HG02981 (cell line): ENCODE data around the gene FUT6.

Experiments used
- ATAC-seq: cut with Tn5 transposase; IDR thresholded peaks from one replicate; pipeline ENCODE4 v1.9.1; 2021; ENCODE audit warnings: mild to moderate bottlenecking, moderate library complexity; ENCODE audit not compliant: unreplicated experiment

The FUT6 gene

DNA sequence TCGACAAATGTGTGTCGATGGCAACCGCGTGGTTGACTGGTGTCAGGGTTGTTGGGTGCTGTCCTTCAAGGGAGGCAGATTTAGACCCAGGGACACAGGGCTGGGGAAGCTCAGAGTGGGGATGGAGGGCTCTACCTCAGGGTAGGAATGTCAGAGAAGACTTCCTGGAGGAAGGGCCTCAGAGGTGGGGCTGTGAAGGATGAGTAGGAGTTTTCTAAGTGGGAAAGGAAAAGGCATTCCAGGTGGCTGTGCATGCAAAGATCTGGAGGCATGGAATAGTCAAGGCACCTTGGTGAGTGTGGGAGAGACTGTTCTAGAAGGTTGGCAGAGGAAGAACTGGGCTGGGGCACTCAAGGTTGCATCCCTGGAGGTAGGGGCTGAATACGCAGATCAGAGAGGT is 32.6 kb downstream of the FUT6 start:
- ATAC-seq = no peak

DNA sequence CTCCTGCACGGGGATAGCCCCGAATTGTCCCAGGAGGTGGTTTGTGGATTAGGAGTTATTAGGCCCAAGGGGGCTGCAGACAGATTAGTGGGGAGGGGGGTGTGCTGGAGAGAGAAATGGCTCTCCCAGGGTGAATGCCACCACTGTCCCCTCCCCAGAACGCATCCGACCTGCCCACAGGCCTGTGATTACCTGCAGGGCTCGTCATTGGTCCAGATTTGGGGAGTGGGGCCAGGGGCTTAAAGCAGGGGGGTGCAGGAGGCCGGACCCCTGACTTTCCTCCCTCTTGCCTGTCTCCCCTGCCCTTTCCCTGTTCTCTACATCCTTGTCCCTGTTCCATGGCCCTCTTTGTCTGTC is 33.4 kb downstream of the FUT6 start:
- ATAC-seq = no peak

DNA sequence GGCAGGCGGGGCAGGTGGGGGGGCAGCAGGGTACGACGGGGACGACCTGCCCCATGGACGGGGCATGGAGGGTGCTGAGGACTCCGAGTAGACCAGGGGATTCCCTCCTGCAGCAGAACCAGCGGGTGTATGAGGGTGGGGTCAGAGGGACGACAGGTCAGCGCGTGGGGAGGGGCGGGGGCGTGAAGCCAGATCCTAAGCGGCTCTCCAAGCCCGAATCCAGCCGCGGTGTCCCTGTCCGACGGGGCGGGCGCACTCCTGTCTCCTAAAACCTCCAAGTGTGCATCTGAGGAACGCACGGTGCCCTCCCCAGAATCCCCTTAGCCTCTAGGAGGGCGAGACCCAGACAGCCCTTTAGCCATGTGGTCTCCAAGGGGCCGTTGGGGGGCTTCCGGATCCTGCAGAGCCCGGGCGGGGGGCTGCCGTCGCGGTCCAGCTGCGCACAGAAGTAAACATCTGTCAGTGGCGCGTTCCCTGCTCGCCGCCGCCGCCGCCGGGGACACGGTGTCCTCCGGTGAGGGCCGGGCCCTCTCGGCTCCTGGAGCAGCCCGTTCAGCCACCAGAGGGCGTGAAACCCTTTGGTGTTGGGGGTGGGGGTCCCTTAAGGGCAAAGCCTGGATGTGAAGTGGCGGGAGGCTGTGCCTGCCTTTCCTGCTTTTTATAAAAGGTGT is 33.9 kb downstream of the FUT6 start:
- ATAC-seq = no peak

DNA sequence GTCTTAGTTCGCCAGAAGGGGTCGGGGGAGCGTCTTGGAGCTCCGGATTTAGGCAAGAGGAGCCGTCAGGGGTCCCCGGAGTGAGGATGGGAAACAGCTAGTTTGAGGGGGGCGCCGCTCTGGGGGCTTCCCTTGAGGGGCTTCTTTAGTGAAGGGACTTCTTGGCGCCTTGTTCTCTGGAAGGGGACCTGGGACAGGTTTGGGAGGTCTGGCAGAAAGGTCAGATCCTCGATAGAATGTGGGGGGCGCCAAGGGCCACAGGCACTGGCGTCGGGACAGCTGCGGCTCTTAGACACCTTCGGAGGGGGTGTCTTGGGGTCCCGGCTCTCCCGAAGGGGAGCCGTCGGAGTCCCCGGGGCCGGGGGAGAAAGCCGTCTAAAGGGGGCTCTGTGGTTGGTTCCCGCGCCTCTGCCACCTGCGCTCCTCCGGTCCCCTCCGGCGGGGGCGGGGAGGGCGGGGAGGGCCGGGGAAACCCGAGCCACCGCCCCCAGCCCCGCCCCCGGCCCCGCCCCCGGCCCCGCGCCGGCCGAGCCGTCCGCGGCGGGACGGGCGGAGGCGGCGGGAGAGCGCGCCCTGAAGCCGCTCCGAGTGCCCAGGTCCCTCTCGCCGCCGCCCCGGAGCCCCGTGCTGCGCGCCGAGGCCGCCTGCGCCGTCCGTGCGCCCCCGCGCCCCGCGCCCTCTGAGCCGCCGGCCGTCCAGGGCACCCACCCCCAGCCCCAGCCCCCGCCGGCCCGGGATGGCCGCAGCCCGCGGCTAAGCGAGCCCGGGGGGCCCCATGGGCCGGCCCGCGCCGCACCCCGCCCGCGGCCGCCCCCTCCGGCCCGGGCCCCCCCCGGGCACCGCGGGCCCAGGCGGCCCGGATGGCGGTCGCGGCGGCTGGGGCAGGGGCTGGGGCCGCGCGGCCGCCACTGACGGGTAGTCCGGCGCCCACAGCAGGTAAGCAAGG is 34.7 kb downstream of the FUT6 start, which contains the start of gene NRTN:
NRTN (plus strand) TSS at position 552 of the 946 bp plus-strand sequence. CDS start 19,099 bp downstream, outside the sequence.
- no peak for ATAC-seq

DNA sequence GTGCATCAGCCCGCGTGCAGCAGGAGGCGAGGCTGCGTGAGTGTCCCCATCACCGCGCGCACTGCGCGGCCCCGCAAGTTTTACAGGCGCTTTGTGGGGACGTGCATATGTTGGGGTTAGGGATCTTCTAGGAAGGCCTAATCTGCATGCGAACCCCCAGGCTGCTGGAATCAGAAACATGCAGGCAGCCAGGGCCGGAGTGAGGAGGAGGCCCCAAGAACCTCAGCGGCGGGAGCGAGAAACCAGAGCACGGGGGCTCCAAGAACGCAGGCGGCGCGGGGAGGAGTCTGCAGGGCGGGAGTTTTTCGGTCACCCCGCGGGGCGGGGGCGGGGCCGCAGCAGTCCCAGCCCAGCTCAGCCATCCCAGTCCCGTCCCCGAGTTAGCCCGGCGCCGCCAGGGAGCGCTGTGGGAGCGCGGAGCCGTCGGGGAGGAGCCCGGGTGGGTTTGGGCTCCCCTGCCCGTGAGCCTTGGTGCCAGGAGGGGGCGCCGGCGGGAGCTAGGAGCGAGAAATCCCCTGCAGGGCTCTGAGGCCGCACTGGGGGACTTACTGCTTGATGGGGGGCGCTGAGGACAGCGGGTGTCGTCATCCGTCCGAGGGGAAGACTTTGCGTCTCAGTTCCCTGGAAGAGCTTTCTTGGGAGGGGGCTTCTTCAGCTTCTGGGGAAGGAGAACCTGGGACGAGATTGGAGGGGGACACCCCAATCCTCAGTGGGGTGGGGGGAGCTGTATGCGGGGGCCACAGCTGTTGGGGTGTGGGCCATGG is 35.6 kb downstream of the FUT6 start:
- ATAC-seq = peak; percentile 78

DNA sequence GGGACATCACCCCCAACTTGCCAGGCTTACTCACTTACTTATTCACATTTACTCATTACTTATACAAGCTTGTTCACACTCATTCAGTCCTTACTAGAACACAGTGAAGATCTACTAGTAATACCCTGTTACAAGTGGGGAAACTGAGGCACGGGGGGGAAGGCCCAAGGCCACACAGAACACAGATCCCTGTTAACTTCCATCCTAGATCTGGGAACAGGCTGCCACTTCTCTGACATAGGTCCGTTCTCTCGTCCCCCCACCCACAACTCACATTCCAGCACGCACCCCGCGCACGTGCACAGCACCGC is 36.1 kb downstream of the FUT6 start:
- ATAC-seq = no peak

DNA sequence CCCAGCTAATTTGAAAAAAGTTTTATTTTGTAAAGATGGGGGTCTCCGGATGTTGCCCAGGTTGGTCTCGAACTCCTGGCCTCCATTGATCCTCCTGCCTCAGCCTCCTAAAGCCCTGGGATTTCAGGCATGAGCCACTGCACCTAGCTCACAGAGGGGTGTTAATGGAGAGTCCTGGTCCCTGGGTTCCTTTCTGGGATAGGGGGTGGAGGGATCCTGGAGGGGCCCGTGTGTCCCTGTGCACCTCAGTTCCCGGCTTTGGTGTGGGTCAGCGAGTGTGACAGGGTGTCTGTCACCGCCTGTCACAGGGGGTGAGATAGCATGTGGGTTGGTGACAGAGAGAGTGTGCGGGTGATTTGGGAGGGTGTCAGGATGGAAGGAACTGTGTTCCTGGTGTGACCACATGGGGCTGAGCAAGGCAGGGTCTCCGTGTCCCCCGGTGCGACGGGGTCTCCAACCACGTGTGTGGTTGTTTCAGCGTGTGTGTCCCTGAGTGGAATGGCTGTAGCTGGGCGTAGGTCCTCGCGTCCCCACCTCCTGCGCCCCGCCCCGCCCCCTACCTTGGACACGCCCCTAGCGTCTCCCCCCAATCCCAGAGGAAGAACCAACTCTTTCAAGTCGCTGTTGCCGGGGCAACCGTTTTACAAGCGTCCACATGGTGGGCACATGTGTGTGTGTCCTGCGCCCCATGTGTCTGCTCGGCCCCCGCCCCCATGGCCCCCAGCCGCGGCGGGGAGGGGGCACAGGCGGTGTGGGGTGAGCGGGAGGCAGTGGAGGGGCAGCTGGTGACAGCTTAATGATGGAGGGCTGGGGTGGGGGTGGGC is 37.5 kb downstream of the FUT6 start:
- ATAC-seq = no peak

DNA sequence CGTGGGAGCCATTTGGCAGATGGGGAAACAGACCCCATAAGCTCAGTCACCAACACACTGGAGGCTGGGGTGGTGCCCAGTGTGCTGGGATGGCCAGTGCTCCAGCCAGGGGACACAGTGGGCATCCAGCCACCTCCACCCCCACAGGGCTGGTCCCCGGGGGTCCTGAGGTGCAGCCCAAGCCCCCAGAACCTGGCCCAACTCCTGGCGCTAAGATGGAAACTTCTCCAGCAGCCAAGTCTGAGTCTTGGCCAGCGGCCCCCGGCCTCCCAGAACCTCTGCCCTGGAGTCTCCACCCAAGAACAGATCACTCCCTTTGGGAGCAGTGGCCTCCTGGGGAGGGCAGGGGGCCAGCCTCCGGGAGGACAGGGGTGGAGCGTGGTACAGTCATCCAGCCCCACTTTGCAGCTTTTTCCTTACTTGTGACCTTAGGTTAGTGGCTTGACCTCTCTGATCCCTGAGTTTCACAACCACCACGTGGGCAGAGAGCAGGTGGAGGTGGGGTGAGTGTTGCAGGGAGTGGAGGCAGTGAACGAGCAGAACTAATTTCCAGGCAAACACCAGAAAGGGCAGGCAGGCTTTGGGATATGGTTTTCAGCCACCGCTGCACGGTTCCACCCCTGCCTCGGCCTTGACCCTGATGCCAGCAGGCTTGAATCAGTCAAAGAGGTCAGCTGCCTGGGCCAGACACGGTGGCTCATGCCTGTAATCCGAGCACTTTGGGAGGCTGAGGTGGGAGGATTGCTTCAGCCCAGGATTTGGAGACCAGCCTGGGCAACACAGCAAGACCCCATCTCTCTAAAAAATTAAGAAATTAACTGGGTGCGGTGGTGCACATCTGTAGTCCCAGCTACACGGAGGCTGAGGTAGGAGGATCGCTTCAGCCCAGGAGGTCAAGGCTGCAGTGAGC is 38.9 kb downstream of the FUT6 start:
- ATAC-seq = no peak

DNA sequence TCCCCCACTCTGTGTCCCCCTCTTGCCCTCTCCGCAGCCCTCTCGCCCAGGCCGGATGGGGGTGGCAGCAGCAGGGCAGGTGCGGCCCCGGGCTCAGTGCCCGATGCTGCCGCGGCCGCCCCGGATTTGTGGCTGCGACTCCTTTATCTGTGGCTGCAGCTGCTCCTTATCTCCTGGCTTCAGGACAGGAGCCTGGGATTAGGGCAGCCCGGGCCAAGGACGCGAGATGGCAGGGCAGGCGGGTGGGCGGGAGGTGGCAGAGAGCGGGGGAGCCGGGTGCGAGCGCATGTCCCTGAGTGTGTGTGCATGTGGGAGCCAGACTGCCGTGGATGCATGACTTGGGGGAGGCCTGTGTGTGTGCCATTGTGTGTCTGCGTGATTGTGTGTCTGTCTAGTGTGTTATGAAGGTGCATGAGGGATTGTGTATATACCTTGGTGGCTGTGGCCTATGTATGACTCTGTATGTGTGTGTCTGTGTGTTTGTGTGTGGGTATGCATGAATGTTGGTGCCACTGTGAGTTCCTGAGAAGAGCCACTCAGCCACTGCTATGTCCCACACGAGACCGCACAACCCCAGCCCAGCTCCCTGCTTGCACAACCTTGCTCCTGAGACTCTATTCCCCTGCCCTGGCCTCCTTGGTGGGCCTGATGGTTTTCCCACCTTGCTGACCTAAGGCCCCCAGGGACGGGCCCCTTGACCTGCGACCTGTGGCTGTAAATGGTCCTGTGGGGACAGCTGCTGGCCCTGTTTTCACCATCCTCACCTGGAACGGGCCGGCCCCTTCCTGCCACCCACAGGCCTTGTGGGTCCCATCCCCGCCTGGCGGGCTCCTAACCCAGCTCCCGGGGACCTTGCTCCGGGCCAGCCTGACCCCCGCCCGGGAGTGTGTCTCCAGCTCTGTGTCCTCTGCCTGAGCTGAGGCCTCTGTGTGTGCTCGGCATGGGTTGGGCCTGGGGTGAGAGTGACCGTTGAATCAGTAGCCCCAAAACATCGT is 40.0 kb downstream of the FUT6 start:
- ATAC-seq = no peak

DNA sequence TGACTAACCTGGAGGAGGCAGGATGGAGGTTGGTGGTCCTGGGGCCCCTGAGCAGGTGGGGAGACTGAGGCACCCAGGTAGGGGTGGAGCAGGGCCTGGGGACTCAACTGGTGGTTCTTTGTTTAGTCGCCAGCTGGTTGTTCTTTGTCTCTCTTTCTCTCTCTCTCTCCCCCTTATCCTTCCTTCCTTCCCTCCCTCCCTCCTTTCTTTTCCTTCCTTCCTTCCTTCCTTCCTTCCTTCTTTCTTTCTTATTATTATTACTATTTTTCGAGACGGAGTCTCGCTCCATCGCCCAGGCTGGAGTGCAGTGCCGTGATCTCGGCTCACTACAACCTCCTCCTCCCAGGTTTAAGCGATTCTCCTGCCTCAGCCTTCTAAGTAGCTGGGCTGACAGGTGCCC is 41.3 kb downstream of the FUT6 start:
- ATAC-seq = no peak

DNA sequence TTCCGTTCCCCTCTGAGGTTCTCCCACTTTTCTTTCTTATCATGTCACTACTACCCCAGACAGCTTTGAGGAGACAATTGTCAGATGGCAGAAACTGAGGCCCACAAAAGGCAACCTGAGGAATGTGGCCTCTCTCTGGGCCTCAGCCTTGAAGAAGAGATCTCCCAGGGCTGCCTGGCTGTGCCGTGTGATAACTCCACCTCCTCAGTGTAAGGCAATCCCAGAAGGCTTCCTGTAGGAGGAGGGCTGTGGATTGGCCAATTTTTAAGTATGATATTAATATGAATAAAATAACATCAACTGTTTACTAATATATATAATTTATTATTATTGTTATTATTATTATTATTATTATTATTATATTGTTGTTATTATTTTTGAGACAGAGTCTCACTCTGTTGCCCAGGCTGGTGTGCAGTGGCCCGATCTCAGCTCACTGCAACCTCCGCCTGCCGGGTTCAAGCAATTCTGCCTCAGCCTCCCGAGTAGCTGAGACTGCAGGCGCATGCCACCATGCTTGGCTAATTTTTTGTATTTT is 44.1 kb downstream of the FUT6 start:
- ATAC-seq = no peak

DNA sequence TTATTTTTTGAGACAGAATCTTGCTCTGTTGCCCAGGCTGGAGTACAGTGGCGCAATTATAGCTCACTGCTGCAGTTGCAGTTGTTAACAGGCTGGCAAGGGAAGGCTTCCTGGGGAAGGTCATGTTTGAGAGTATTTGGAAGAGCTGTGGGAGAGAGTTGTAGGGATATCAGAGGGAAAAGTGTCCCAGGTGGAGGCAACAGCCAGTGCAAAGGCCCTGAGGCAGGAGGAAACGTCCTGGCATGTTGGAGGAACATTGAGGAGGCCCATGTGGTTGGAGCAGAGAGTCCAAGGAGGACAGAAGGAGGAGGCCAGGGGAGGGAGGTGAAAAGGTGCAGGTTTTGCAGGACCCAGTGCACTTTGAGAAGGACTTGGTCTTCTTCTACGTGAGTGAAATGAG is 46.3 kb downstream of the FUT6 start:
- no peak for ATAC-seq

DNA sequence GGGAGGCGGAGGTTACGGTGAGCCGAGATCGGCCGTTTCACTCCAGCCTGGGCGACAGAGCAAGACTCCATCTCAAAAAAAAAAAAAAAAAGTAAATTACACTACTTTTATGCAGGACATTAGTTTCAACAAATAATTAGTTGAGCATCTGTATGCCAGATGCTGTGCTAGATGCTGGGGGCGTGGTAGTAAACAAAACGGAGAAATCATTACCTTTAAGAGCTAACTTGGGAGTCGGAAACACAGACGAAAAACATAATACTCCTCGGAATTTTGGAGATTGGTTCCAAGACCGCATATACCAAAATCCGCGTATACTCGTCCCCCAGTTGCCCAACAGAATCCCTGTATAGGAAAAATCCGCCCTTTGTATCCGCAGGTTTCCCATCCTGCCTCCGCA is 47.3 kb downstream of the FUT6 start:
- ATAC-seq = no peak

DNA sequence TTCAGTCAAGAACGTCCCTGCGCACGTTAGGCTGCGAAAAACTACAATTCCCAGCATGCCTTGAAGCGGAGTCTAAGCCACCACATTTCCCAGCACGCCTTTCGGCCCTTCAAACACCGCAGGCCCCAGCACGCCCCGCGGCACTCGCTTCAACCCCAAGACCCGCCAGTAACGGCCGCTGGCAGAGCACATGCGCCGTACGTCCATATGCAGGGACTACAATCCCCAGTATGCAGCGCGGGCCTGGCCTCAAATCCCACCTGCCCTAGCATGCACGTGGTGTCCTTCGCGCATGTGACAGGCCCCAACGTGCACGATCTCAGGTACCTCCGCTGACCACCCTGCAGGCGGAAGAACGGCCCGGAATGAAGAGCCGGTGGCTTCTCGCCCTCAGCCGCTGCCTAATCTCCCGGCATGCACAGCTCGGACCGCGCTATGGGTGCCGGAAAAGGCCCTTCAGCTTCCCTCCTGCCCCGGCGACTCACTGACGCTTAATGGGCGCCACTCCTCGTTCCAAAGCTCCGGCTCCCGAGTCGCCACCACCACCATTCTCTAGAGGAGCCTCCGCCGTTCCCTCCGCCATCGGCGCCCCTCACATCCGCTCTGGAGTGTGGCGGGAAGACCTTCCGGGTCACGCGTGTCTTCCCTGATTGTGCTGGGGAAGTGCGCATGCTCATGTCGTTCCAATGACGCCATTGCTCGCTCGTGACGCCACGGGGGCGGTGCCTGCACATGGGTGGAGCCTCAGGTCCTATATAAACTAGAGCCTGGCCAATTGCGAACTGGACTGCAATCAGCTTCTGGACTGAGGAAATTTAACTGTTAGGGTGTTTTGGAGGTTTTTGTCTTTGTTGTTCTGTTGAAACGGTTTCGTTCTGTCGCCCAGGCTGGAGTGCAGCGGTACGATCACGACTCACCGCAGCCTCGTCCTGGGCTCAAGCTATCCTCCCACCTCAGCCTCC is 48.7 kb downstream of the FUT6 start, which contains the start of gene DUS3L:
DUS3L (minus strand) TSS at position 605 of the 962 bp plus-strand sequence; CDS start at position 583, 22 bp downstream.
- ATAC-seq = peak; percentile 89

DNA sequence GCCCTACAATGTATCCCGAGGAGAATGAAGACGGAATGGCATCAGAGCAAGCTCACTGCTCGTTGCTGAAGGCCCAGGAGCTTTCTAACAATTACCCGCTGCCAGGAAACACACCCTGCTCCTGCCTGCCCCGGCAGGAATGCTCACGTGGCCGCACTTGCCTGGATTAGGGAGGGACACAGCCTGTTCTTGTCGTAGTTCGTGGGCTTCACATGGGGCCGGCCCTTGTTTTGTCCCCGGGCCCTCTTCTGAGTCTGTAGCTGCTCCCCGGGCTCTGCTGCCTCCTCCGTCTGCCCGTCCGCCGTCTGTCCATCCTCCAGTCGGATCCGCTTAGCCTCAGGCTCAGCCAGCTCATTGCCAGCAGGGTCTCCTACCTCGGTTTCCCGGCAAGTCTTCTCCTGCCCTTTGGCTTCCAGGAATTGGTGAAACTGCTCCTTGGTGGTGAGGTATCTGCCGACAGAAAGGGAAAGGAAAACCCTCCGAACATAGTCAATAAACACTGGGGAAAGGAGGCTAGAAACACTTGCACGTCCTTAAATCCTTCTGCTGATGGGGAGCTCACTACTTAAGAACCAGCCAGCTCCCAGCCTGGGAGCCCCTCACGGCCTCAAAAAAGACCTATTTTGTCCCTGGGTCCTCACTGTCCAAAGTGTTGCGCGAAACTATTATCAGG is 49.5 kb downstream of the FUT6 start:
- ATAC-seq = no peak

DNA sequence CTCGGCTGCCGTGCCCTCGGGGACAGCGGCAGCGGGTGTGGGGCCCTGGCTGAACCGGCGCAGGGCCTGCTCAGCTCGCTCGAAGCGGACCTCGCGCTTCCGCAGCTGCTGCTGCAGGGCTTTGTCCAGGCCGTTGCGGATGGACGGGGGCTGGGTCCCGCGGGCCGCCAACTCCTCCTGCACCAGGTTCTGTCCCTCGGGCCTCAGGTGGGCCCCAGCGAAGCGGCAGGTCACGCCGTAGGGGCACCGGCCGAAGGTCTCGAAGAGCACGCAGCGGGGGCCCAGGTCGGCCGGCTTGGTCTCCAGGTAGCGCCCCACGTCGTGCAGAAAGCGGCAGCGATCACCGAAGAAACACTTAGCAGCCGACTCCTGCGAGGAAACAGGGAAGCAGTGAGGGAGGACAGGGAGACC is 50.1 kb downstream of the FUT6 start:
- ATAC-seq = no peak
